CD4-positive, alpha-beta T cell treated with Interleukin-17A for 4 hours (primary cell): ENCODE measurements around the gene HBEGF.

ENCODE experiments used
- DNase-seq: peaks from one replicate; pipeline ENCODE4 v3.0.0-alpha.2; 2020; ENCODE audit warnings: mixed read lengths

The HBEGF gene

GRCh38 chr5:140331638-140332037, 14.8 kb downstream of the HBEGF start:
- DNase-seq = no peak

- DNase-seq = no peak
Measured at GRCh38 chr5:140329739-140330481, 16.5 kb downstream of the HBEGF start.

DNA sequence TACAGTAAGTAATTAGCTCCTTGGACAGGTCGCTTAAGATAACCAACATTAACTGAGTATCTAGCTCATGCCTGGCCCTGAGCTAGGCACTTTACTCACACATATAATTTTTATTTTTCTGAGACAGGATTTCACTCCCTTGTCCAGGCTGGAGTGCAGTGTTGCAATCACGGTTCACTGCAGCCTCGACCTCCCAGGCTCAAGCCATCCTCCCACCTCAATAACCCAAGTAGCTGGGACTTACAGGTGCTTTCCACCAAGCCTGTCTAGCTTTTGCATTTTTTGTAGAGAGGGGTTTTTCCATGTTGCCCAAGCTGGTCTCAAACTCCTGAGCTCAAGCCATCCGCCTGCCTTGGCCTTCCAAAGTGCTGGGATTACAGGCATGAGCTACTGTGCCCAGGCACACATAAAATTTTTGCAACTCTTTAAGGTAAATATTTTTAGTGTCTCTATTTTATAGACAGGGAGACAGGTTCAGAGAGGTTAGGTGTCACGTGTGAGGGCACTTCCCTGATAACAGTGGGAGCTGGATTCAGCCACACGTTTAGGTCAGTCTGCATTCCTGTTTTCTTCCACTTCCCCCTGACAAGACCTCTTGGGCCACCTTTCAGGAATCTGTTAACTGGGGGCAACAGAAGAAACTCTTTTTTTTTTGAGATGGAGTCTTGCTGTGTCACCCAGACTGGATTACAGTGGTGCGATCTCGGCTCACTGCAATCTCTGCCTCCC, 18.2 kb downstream of the HBEGF start:
- DNase-seq = no peak

DNA sequence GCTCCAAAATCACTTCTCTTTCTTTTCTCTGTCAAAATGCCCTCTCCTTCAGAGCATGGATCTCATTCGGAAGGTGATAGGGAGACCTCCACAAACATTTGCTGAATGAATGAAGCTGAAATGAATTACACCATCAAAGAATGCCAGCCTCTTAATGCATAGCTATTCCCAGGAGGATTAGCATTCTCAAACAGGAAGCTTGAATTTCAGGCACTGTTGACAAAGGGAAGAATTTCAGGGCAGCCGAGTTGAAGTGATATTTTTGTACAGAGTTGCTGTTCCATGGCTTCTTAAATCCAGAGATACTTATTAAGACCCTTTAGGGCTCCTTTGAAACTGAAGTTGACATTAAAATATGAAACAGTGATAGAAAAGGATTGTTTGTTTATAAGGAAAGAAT, 18.8 kb downstream of the HBEGF start:
- no peak for DNase-seq

GRCh38 chr5:140325486-140325885, 20.9 kb downstream of the HBEGF start:
- DNase-seq = no peak

DNA sequence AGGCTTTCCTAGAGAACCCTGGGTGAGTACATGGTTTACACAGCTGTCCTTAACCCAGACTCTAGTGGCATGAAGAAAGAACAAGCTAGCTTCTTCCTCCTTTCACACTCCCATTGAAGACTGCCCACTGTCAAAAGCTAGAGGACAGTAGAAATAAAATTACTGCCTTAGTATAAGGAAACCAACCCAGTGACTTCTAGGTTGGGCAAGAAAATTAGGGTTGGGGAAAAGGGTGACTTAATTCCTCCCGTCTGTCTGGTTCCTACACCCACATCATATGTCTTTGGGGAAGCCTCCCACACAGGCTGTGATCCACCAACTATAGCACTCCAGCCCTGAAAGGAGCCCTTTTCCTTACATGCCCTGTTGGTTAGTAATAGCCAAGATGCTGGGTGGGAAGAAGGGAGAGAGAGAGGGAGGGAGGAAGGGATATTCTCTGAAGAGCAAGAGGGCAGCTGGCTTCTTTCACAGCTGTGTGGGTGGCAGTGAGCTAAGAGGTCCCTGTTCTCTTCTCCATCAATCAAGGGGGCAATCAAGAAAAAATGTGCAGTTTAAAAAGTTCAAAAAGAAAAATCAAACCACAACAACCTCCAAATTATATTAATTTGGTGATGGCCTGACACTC, 21.7 kb downstream of the HBEGF start:
- no peak for DNase-seq

DNA sequence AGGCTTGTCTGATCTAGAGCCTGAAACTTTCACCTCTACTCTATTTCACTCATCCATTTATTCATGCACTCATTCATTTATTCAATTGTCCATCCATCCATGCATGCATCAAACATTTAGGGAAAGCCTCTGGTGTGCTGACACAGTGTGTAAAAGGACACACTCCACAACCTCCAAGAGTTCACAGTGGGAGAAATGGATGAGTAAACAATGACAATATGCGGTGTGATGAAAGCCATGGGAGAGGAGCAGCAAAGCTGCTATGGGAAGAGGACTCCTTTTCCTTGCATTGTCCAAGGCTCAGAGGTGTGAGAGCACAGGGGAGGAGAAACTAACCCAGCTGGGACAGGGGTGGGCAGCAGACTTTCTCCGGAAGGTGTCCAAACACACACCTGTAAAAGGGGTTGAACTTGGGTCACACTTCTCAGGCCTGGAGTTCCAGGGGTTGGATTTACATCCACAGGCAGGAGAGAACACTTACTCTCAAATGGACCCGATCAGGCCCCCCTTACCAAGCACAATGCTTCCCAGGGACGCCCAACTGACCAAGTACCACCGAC, 22.3 kb downstream of the HBEGF start:
- no peak for DNase-seq

DNA sequence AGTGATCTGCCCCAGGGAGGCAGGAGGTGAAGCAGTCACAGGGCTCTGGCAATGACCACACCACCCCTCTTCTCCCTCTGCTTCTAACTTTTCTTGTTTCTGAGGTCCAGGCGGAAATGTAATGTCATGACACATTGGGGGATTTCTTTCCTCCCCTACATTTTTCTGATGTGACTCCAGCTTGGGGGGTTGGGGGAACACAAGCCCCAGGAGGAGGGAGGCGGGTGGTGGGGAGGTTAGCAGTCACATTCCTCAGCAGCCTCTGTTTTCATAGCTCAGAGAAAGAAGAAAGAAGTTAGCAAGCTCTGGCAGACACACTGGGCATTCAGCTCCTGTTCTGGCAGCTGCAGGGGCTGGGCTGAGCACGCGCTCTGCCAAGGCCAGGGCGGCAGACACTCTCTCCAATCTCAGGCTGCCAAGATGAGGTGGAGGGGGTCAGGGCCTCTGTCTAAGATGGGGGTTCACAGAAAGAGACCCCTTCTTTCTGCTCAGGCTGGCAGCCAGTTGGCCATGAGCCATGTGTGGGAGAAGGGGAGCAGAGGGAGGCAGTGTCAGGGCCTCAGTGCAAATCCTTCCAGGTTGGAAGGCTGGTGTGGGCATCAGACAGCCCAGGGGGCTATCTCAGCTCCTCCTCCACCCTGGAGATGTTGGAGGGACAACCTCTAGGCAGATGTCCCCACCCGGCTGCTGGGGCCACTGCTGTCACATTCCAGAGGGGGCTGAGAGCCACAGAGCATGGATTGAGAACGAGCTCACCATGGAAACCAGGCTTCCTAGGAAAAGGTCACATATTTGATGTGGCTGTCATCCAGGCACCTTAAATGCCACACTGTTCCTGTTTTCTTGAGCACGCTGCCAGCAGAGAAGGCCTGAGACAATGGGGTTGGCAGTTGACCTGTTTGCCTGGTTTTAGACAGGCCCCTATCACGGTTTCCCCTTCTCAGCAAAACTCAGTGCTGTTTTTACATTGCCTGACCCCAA, 23.4 kb downstream of the HBEGF start:
- no peak for DNase-seq

- DNase-seq = no peak
Measured at GRCh38 chr5:140321796-140322195, 24.6 kb downstream of the HBEGF start.

- no peak for DNase-seq
Measured at GRCh38 chr5:140319833-140320232, 26.6 kb downstream of the HBEGF start.

DNA sequence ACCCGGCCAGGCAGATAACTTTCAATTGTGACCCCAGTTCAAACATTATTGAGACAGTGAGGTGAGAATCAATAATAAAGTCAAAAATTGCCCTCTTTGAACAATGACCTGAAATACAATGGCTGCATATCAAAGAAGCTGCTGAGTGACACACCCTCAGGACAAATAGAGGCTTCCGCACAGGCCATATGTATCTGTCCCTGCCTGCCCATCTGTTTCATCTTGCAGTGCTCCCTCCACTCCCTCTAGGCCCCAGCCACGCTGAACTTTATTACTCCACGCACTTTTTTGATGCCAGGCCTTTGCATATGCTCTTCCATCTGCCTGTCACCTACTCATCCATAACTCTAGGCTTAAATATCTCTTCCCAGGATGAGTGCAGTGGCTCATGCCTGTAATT, 27.6 kb downstream of the HBEGF start:
- DNase-seq = no peak

DNA sequence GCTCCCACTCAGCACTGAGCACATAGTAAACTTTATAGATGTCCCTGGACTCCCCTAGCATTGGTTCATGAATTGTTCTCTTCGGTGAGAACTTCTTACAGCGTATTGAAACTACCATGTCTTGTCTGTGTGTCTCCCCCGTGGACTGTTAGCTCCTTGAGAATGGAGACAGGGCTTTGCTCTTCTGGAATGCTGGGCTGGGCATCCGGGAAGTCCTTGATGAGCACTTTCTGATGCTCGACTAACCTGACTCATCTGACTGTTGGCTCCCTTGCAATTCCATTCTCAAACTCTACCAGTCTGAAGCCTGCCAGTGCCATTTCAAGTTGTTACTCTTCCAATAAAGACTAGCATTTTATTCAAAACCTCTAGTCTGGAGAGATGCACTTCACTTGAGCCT, 28.5 kb downstream of the HBEGF start:
- DNase-seq = no peak

GRCh38 chr5:140312791-140313189, 33.6 kb downstream of the HBEGF start:
- no peak for DNase-seq

GRCh38 chr5:140312067-140312790, 34.2 kb downstream of the HBEGF start:
- no peak for DNase-seq

DNA sequence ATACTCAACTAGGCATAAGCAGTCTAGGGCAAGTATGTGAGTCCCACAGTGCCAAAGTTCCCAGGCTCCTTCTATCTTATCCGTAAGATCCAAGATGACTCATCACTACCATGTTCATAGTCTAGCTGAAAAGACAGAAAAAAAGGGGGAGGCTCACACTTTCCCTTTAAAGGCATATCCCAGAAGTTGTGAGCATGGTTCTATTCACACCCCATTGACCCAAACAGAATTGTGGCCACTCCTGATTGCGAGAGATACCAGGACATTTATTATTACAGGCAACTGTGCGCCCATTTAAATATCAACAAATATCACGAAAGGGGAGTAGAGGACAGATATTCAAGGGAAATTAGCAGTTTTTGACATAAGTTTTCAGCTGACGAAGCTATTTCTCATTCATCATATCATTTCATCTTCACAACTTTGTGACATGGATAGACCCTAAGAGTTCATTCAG, 35.4 kb downstream of the HBEGF start:
- DNase-seq = no peak

- DNase-seq = no peak
Measured at GRCh38 chr5:140310434-140310833, 36.0 kb downstream of the HBEGF start.

DNA sequence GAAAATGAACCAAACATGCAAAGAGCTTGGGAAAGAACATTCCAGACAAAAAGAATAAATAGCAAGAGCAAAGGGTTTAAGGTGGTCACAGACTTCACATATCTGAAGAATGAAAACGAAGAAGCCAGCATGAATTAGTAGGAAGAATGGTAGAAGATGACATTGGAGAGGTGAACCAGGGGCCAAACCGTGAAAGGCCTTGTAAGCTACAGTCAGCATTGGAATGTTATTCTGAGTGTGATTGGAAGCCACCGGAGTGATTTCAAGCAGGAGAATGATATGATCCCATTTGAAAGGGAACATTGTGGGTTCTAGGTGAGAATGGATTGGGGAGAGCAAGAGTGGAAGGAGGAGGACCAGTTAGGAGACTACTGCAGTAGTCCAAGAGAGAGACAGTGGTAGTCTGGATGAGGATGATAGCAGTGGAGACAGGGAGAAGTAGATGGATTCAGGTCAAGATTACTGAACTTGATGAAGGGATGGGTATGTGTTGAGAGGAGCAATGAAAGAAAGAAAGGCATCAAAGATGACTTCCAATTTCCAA, 36.6 kb downstream of the HBEGF start:
- no peak for DNase-seq

GRCh38 chr5:140305471-140305870, 40.9 kb downstream of the HBEGF start:
- no peak for DNase-seq

GRCh38 chr5:140303966-140304365, 42.4 kb downstream of the HBEGF start:
- DNase-seq = no peak

- DNase-seq = peak; percentile 92
Measured at GRCh38 chr5:140302786-140303639, 43.4 kb downstream of the HBEGF start, which contains the start of gene PFDN1. Gene PFDN1, minus strand, starts transcription at chr5:140303101. Its CDS starts 28 bp downstream, at chr5:140303073.
